A549 (cell line): Measurements from ENCODE around the gene DSCAM. TPM values are rescaled to one million over a fixed set of nuclear protein-coding genes. Genes with fewer than 3 reads are reported as not detected.

Source experiments
- ATAC-seq, 2 experiments: fragments of 200-7000 bp in 1 of 2; fragments of >200 bp in 1 of 2; cut with Nextera tagmentation in 1 of 2; cut with Tn5 transposase in 1 of 2; 3 replicates each; pipeline versions ENCODE4 v1.8.0 to v1.9.1; 2018 to 2020; ENCODE audit warnings: mild to moderate bottlenecking in 1 of 2, moderate library complexity in 1 of 2
- CTCF ChIA-PET: fragments of 300-600 bp; sonication (Branson Sonifier 250); formaldehyde crosslinking; extraction: SDS; loops from one replicate; lab custom pipeline; 2021; ENCODE audit warnings: antibody characterized with exemption, inconsistent platforms; lab: Yijun Ruan, JAX
- POLR2A ChIA-PET: fragments of 350-600 bp; formaldehyde crosslinking; extraction: SDS; loops from one replicate; lab custom pipeline; 2021; ENCODE audit warnings: antibody characterized with exemption, inconsistent platforms; lab: Yijun Ruan, JAX
- DNase-seq, 2 experiments: peaks; one replicate each; pipeline versions ENCODE4 v3.0.0 to v3.0.0-alpha.2; 2011 to 2016; ENCODE audit warnings: low read depth in 1 of 2, low spot score in 1 of 2
- FAIRE-seq: peaks from 2 replicates; lab custom pipeline; 2011; peaks lifted over from hg19 to GRCh38; lab: Jason Lieb, UNC
- H3K27ac ChIP-seq, 2 experiments: fragments of >200 bp; sonication (Bioruptor Twin); formaldehyde crosslinking; 3 replicates each; pipeline ENCODE4 v1.5.1; 2016 to 2017
- H3K4me1 ChIP-seq: fragments of >200 bp; sonication (Bioruptor Twin); formaldehyde crosslinking; 3 replicates; pipeline ENCODE4 v1.6.1; 2016
- H3K4me2 ChIP-seq: fragments of >200 bp; sonication (Bioruptor Twin); formaldehyde crosslinking; 3 replicates; pipeline ENCODE4 v1.6.1; 2016
- H3K4me3 ChIP-seq: fragments of >200 bp; sonication (Bioruptor Twin); formaldehyde crosslinking; 3 replicates; pipeline ENCODE4 v1.5.1; 2016
- H3K9me3 ChIP-seq: fragments of >200 bp; sonication (Bioruptor Twin); formaldehyde crosslinking; 3 replicates; pipeline ENCODE4 v1.6.1; 2016
- BHLHE40 ChIP-seq: IDR thresholded peaks from 2 replicates; pipeline ENCODE4 v1.6.1; 2012; ENCODE audit warnings: low read depth, low read length, inconsistent platforms
- CBX8 ChIP-seq: fragments of 200-600 bp; sonication (generic); IDR thresholded peaks from 2 replicates; pipeline ENCODE4 v1.6.1; 2016
- CHD2 ChIP-seq: fragments of 150-350 bp; IDR thresholded peaks from 2 replicates; pipeline ENCODE4 v1.6.1; 2014; ENCODE audit warnings: low read length; ENCODE audit not compliant: partially characterized antibody
- CHD4 ChIP-seq: fragments of 200-600 bp; sonication (generic); IDR thresholded peaks from 2 replicates; pipeline ENCODE4 v1.6.1; 2016; ENCODE audit warnings: antibody characterized with exemption, mild to moderate bottlenecking, borderline replicate concordance
- EP300 ChIP-seq, 2 experiments: fragments of >200 bp; sonication (Bioruptor Twin); formaldehyde crosslinking; IDR thresholded peaks; 2 replicates in 1 of 2; 3 replicates in 1 of 2; pipeline ENCODE4 v1.6.1; 2016 to 2017
- ESRRA ChIP-seq: fragments of 150-350 bp; IDR thresholded peaks from 2 replicates; pipeline ENCODE4 v1.6.1; 2014; ENCODE audit warnings: mild to moderate bottlenecking, low read length, borderline replicate concordance
- FOXS1 ChIP-seq: fragments of 250-450 bp; sonication (Bioruptor Pico); IDR thresholded peaks from 2 replicates; pipeline ENCODE4 v1.5.0; 2020; ENCODE audit warnings: mild to moderate bottlenecking, moderate library complexity
- HEYL ChIP-seq: fragments of 250-450 bp; sonication (Bioruptor Pico); IDR thresholded peaks from 2 replicates; pipeline ENCODE4 v1.8.0; 2021; ENCODE audit warnings: mild to moderate bottlenecking, moderate library complexity
- HOXB13 ChIP-seq: fragments of 250-450 bp; sonication (Bioruptor Pico); IDR thresholded peaks from 2 replicates; pipeline ENCODE4 v1.5.0; 2020; ENCODE audit warnings: low read depth, mild to moderate bottlenecking, moderate library complexity
- HOXB5 ChIP-seq: fragments of 250-450 bp; sonication (Bioruptor Pico); IDR thresholded peaks from 2 replicates; pipeline ENCODE4 v1.5.0; 2020; ENCODE audit warnings: mild to moderate bottlenecking, moderate library complexity
- JUN ChIP-seq, 2 experiments: fragments of >200 bp; sonication (Bioruptor Twin); formaldehyde crosslinking; IDR thresholded peaks; 2 replicates in 1 of 2; 3 replicates in 1 of 2; pipeline ENCODE4 v1.6.1; 2016 to 2017
- KDM1A ChIP-seq: fragments of 200-600 bp; sonication (generic); IDR thresholded peaks from 2 replicates; pipeline ENCODE4 v1.6.1; 2016; ENCODE audit warnings: low read depth, mild to moderate bottlenecking
- KDM5A ChIP-seq: fragments of 200-600 bp; sonication (generic); IDR thresholded peaks from 2 replicates; pipeline ENCODE4 v1.6.1; 2016; ENCODE audit warnings: antibody characterized with exemption, mild to moderate bottlenecking
- MAFK ChIP-seq: fragments of 450-650 bp; IDR thresholded peaks from 2 replicates; pipeline ENCODE4 v1.6.1; 2014; ENCODE audit not compliant: partially characterized antibody
- NFE2L2 ChIP-seq: fragments of 150-350 bp; conservative IDR thresholded peaks from 2 replicates; pipeline ENCODE4 v1.6.1; 2014; ENCODE audit warnings: low read length
- NR3C1 ChIP-seq: fragments of >200 bp; sonication (Bioruptor Twin); formaldehyde crosslinking; IDR thresholded peaks from 3 replicates; pipeline ENCODE4 v1.6.1; 2017
- PHF8 ChIP-seq: fragments of 200-600 bp; sonication (generic); IDR thresholded peaks from 2 replicates; pipeline ENCODE4 v1.6.1; 2016; ENCODE audit warnings: low read depth, mild to moderate bottlenecking, antibody characterized with exemption, moderate library complexity, borderline replicate concordance
- POLR2A ChIP-seq: IDR thresholded peaks from 2 replicates; pipeline ENCODE4 v1.6.1; 2012; ENCODE audit warnings: mild to moderate bottlenecking, low read length
- RARB ChIP-seq: fragments of 250-450 bp; sonication (Bioruptor Pico); IDR thresholded peaks from 2 replicates; pipeline ENCODE4 v1.8.0; 2021; ENCODE audit warnings: mild to moderate bottlenecking, moderate library complexity
- RFX5 ChIP-seq: fragments of 450-650 bp; IDR thresholded peaks from 2 replicates; pipeline ENCODE4 v1.7.1; 2014; ENCODE audit warnings: antibody characterized with exemption, mild to moderate bottlenecking, moderate library complexity
- RNF2 ChIP-seq: fragments of 200-600 bp; sonication (generic); IDR thresholded peaks from 2 replicates; pipeline ENCODE4 v1.6.1; 2016; ENCODE audit warnings: low read depth, mild to moderate bottlenecking, antibody characterized with exemption, moderate library complexity, borderline replicate concordance
- SREBF2 ChIP-seq: fragments of 450-650 bp; IDR thresholded peaks from 2 replicates; pipeline ENCODE4 v1.6.1; 2014; ENCODE audit warnings: mild to moderate bottlenecking, moderate library complexity
- TFCP2L1 ChIP-seq: fragments of 250-450 bp; sonication (Bioruptor Pico); IDR thresholded peaks from 2 replicates; pipeline ENCODE4 v1.5.0; 2021; ENCODE audit warnings: mild to moderate bottlenecking
- TP53 ChIP-seq: fragments of 250-450 bp; sonication (Bioruptor Pico); IDR thresholded peaks from 2 replicates; pipeline ENCODE4 v1.5.0; 2021; ENCODE audit warnings: mild to moderate bottlenecking, moderate library complexity
- ZC3H11A ChIP-seq: fragments of 450-650 bp; IDR thresholded peaks from 2 replicates; pipeline ENCODE4 v1.6.1; 2014; ENCODE audit warnings: antibody characterized with exemption, mild to moderate bottlenecking
- ZNF302 ChIP-seq: fragments of 250-450 bp; sonication (Bioruptor Pico); IDR thresholded peaks from 2 replicates; pipeline ENCODE4 v1.9.0; 2021; ENCODE audit warnings: inconsistent platforms, mild to moderate bottlenecking, moderate library complexity
- ZSCAN20 ChIP-seq: fragments of 250-450 bp; sonication (Bioruptor Pico); IDR thresholded peaks from 2 replicates; pipeline ENCODE4 v1.8.0; 2022; ENCODE audit warnings: mild to moderate bottlenecking, moderate library complexity
- WGBS: methylation state at CpG from one replicate; pipeline ENCODE4 v1.1.6; 2017; ENCODE audit errors: missing lambda C conversion rate; 5-methylcytosine and 5-hydroxymethylcytosine counted together
- polyA plus RNA-seq, 4 experiments: library from polyadenylated mRNA; depleted of rRNA in 3 of 4; stranded (reverse); fragments of >200 nt; fragmentation: RNase III in 1 of 4; extraction: RNeasy Plus Mini Kit Qiagen cat#74134 plus additional on column Dnase treatment in 1 of 4; gene quantifications; 2 replicates in 3 of 4; 3 replicates in 1 of 4; pipeline ENCODE4 v1.2.3, GENCODE V29; 2011 to 2017
- TF ChIP-seq, protein P1 (sequence below): fragments of 250-450 bp; sonication (Bioruptor Pico); IDR thresholded peaks from 2 replicates; pipeline ENCODE4 v1.5.0; 2020; ENCODE audit warnings: low read depth, mild to moderate bottlenecking, moderate library complexity
- TF ChIP-seq, protein P2 (sequence below): fragments of >200 bp; sonication (Bioruptor Twin); formaldehyde crosslinking; IDR thresholded peaks from 3 replicates; pipeline ENCODE4 v1.6.1; 2016
- TF ChIP-seq, protein P3 (sequence below): IDR thresholded peaks from 2 replicates; pipeline ENCODE4 v1.6.1; 2012
- TF ChIP-seq, protein P4 (sequence below): IDR thresholded peaks from 2 replicates; pipeline ENCODE4 v1.6.1; 2012; ENCODE audit warnings: low read depth, borderline replicate concordance

The DSCAM gene
- polyA plus RNA-seq, 2 of the 4 experiments (the other 2 are of a cell fraction), result not detected

DNA sequence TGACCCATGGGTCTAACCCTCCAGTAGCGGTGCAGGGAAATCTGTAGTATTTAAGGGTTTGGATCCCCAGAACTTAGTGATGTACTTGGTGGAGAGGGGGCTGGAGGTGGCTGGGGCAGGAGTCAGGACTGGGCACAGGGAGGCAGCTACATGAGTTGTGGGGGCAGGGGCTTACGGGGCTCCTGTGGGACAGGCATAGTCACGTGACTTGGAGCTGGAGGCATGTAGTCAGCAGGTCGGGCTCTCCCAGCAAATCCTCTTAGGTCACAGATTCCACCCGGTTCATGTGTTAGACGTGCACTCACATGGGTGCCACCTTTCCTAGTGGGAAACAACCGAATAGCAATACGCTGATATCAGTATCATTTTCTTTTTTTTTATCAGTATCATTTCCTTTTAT lies 867.6 kb downstream of the DSCAM start:
- DNase-seq (no peak), ATAC-seq (no peak), FAIRE-seq (no peak)
- 16% methylated on average over 8 of the region's 8 CpGs for WGBS
- Histone ChIP-seq H3K9me3 (no peaks in the 10 kb centered on the region), H3K4me3 (no peak overlapping the region), H3K27ac (no peak overlapping the region), H3K4me2 (no peak overlapping the region), H3K4me1 (no peaks in the 10 kb centered on the region)
- CTCF ChIA-PET, result interaction anchor here (0.9 kb wide), 1 partner anchor 112 kb away, joined by 3 read pairs; the partner anchor contains the start of gene PCP4
- no peak for TF ChIP-seq RNF2
- POLR2A ChIA-PET, result no interaction called here

DNA sequence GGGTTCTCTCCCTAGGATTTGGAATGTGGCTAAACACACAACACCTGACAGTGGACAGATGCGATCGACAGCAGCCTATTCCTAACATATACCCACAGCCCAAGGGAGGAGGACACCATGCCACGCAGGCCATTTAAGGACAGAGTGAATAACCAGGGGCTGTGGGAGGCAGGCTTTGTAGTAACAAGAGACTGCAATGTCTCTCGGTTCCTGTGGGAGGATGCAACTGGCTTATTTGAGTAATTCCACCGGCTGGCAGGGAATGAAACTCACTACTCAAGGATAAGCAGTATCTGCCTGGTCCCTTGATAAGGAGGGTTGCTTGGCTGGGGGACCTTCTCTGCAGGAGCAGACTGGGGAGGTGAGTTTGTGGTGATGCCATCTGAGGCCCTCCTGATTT lies 870.2 kb downstream of the DSCAM start:
- no peak for ATAC-seq
- Histone ChIP-seq H3K9me3 (no peaks in the 10 kb centered on the region), H3K4me1 (no peaks in the 10 kb centered on the region), H3K4me2 (no peak overlapping the region), H3K27ac (no peak overlapping the region), H3K4me3 (no peak overlapping the region)
- ChIA-PET CTCF (interaction anchor here (0.8 kb wide), 1 partner anchor 19 kb away, joined by 3 read pairs; no protein-coding TSS in a partner anchor), POLR2A (no interaction called here)
- TF ChIP-seq, protein P1, sequence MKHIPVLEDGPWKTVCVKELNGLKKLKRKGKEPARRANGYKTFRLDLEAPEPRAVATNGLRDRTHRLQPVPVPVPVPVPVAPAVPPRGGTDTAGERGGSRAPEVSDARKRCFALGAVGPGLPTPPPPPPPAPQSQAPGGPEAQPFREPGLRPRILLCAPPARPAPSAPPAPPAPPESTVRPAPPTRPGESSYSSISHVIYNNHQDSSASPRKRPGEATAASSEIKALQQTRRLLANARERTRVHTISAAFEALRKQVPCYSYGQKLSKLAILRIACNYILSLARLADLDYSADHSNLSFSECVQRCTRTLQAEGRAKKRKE (CRISPR knock-in tag), result no peak
- TF ChIP-seq CHD2, result no peak
- no peak for TF ChIP-seq KDM5A
- no peak for TF ChIP-seq CBX8
- no peak for TF ChIP-seq TFCP2L1 (CRISPR knock-in tag)
- no peak for TF ChIP-seq ZC3H11A
- TF ChIP-seq ESRRA, result no peak
- TF ChIP-seq NR3C1, result no peak
- no peak for TF ChIP-seq BHLHE40
- no peak for TF ChIP-seq CHD4
- no peak for TF ChIP-seq TP53 (CRISPR knock-in tag)
- no peak for TF ChIP-seq RNF2
- FAIRE-seq, result no peak
- no peak for DNase-seq
- 0% methylated on average over 1 of the region's 5 CpGs for WGBS

DNA sequence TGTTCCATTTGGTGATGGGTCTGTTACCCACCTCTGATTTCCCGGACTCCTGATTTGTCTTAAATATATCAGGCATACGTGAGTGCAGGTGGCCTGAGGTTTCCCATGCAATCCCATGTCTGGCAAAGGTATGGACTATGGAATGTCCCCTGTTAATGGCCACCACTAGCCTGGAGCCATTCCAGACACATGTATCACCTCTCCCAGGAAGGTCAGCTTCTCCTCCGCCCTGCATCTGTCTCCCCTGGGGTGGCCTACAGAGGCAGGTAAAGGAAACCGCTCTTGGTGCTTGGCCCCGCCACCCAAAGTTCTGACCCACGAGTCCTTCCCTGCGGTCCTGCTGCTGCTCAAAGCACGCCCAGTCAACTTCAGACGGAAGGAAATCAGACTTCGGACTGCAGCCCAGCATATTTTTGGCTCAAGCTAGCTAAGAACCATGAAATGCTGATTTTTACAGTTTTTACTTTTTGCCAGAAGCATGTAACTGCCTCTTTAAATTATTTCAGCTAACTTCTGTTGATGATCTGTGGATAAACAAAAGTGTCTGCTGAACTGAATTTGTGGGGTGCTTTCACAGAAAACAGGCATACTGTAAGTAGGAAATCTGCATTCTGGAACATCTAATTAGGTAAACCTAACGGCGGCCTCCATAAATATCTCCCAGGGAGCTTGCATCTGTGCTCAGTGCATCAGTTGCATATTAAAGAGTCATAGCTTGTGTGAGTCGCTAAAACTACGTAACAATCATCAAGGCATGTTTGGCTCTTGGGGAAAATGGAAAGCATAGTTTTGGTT lies 873.8 kb downstream of the DSCAM start:
- H3K4me1 ChIP-seq, result no peaks in the 10 kb centered on the region
- H3K27ac ChIP-seq, result no peak overlapping the region
- FAIRE-seq (no peak), ATAC-seq (no peak), DNase-seq (no peak)
- ChIA-PET POLR2A (no interaction called here), CTCF (no interaction called here)
- WGBS, result 21% methylated on average over 13 of the region's 14 CpGs
- H3K9me3 ChIP-seq, result no peaks in the 10 kb centered on the region
- TF ChIP-seq NR3C1 (no peak), FOXS1 (CRISPR knock-in tag) (no peak), KDM1A (no peak), ZSCAN20 (CRISPR knock-in tag) (no peak), SREBF2 (no peak), PHF8 (no peak)
- H3K4me2 ChIP-seq, result no peak overlapping the region
- H3K4me3 ChIP-seq, result no peak overlapping the region

DNA sequence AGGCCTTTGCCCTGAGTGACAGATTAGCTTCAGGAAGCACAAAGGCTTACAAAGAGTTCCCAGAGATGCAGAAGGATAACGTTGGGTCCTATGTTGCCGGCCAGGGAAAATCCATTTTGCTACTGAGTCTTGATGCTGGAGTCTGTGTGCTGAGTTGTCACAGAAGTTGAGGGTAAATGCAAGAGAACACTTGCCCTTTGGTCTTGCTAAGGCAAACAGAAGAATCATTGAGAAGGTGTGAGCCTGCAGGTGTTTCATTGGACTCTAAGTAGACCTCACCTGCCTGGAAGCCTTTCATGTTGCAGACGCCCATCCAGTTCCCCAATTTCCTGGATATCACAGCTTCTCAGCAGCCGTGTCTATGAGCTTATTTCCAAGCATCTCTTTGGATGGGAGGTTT lies 874.5 kb downstream of the DSCAM start:
- no peaks in the 10 kb centered on the region for H3K9me3 ChIP-seq
- ChIA-PET POLR2A (no interaction called here), CTCF (no interaction called here)
- no peak overlapping the region for H3K27ac ChIP-seq
- no peak for ATAC-seq
- 5% methylated on average over 4 of the region's 4 CpGs for WGBS
- no peak for FAIRE-seq
- H3K4me1 ChIP-seq, result no peaks in the 10 kb centered on the region
- no peak overlapping the region for H3K4me3 ChIP-seq
- no peak overlapping the region for H3K4me2 ChIP-seq
- DNase-seq, result no peak
- no peak for TF ChIP-seq RFX5
- TF ChIP-seq NFE2L2, result no peak
- TF ChIP-seq MAFK, result no peak
- TF ChIP-seq HOXB5 (CRISPR knock-in tag), result no peak
- no peak for TF ChIP-seq HOXB13 (CRISPR knock-in tag)
- TF ChIP-seq, protein P2, sequence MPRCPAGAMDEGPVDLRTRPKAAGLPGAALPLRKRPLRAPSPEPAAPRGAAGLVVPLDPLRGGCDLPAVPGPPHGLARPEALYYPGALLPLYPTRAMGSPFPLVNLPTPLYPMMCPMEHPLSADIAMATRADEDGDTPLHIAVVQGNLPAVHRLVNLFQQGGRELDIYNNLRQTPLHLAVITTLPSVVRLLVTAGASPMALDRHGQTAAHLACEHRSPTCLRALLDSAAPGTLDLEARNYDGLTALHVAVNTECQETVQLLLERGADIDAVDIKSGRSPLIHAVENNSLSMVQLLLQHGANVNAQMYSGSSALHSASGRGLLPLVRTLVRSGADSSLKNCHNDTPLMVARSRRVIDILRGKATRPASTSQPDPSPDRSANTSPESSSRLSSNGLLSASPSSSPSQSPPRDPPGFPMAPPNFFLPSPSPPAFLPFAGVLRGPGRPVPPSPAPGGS, result no peak
- no peak for TF ChIP-seq POLR2A
- TF ChIP-seq HEYL (CRISPR knock-in tag), result no peak
- TF ChIP-seq, protein P3, sequence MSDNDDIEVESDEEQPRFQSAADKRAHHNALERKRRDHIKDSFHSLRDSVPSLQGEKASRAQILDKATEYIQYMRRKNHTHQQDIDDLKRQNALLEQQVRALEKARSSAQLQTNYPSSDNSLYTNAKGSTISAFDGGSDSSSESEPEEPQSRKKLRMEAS, result no peak
- TF ChIP-seq, protein P4, sequence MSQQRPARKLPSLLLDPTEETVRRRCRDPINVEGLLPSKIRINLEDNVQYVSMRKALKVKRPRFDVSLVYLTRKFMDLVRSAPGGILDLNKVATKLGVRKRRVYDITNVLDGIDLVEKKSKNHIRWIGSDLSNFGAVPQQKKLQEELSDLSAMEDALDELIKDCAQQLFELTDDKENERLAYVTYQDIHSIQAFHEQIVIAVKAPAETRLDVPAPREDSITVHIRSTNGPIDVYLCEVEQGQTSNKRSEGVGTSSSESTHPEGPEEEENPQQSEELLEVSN, result no peak
- TF ChIP-seq PHF8, result no peak
- no peak for TF ChIP-seq CHD4
- no peak for TF ChIP-seq RARB (CRISPR knock-in tag)
- TF ChIP-seq JUN (IDR thresholded peaks at IDR 0.05), result no peak
- no peak for TF ChIP-seq ZNF302 (CRISPR knock-in tag)
- no peak for TF ChIP-seq EP300 (IDR thresholded peaks at IDR 0.05)
- no peak for TF ChIP-seq TFCP2L1 (CRISPR knock-in tag)
- no peak for TF ChIP-seq ESRRA
- no peak for TF ChIP-seq ZC3H11A
